MV-4-11 (cell line): ENCODE measurements around the gene CNTN2.

ENCODE experiments used
- DNase-seq: peaks from one replicate; lab custom pipeline; 2025; lab: John Stamatoyannopoulos, UW

Gene CNTN2, protein sequence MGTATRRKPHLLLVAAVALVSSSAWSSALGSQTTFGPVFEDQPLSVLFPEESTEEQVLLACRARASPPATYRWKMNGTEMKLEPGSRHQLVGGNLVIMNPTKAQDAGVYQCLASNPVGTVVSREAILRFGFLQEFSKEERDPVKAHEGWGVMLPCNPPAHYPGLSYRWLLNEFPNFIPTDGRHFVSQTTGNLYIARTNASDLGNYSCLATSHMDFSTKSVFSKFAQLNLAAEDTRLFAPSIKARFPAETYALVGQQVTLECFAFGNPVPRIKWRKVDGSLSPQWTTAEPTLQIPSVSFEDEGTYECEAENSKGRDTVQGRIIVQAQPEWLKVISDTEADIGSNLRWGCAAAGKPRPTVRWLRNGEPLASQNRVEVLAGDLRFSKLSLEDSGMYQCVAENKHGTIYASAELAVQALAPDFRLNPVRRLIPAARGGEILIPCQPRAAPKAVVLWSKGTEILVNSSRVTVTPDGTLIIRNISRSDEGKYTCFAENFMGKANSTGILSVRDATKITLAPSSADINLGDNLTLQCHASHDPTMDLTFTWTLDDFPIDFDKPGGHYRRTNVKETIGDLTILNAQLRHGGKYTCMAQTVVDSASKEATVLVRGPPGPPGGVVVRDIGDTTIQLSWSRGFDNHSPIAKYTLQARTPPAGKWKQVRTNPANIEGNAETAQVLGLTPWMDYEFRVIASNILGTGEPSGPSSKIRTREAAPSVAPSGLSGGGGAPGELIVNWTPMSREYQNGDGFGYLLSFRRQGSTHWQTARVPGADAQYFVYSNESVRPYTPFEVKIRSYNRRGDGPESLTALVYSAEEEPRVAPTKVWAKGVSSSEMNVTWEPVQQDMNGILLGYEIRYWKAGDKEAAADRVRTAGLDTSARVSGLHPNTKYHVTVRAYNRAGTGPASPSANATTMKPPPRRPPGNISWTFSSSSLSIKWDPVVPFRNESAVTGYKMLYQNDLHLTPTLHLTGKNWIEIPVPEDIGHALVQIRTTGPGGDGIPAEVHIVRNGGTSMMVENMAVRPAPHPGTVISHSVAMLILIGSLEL

DNA sequence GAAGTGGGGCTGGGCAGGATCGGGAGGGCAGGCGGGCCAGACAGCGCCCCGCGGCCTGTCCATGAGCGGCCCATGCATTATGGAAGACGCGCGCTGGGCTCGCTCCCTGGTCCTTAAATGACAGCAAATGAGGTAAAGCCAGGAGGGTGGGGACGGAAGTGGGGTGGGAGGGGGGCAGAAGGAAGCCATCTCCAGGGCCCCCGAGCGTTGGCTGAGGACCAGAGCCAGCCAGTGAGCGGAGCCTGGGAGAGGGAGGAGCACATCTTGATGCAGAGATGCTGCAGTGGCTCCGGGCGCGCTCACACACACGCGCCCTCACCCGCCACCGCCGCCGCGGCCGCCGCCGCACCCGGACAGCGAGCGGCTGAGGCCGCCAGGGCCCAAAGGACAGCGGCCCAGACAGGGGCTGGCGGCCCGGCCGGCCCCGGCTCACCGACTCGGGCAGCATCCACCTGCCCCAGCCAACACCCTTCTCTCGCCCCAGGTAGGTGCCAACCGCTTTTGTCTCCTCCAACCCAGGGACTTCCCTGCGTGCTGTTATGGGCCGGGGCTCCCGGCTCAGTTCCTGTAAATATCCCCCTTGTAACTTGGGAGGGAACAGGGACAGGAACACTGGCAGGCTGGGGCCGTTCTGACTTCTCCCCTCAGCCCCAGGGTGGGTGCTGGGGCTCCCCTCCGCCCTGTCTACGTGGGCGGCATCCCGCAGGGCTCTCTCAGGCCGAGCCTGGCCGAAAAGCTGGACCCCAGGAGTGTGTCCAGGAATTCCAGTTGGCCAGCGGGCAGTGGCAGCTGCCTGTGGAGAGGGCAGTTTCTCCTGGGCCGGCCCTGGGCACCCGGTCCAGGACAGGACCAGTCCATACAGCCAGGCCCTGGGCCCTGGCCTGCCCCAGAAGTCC lies at the start of gene CNTN2:
CNTN2 (plus strand) TSS at position 302 of the 896 bp plus-strand sequence. CDS start 9,974 bp downstream, outside the sequence.
- DNase-seq: no peak

DNA sequence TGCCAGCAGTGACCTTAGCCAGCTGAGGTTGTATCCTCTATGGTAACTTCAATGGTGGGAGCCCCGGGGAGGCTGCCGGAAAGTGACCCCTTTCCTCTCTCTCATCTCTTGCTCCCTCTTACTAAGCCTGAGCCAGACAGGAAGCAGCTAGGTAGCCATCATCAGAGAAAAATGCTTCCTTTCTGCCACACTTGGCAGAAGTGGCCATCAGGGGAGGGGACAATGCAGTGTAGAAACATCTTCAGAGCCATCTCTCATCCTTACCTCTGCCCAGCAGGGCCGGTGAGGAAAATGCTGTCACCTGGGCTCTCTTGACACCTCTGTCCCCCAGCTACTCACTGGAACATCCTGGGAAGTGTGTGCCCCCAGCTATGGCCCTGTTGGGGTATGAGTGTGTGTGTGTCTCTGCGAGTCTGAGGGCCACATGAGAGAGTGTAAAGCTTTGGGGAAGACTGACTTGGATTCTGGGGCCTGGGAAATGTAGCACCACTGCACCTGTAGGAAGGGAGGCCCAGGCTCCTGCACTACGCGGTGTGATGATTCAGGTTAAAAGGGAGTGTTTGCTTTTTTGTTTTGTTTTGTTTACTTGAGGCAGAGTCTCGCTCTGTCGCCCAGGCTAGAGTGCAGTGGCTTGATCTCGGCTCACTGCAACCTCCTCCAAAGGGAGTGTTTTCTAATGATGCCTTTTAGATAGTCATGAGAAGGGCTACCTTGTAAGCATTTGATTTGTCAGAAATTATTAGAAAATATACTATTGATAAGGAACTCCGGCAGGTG lies 48.7 kb upstream of the CNTN2 start:
- no peak for DNase-seq

DNA sequence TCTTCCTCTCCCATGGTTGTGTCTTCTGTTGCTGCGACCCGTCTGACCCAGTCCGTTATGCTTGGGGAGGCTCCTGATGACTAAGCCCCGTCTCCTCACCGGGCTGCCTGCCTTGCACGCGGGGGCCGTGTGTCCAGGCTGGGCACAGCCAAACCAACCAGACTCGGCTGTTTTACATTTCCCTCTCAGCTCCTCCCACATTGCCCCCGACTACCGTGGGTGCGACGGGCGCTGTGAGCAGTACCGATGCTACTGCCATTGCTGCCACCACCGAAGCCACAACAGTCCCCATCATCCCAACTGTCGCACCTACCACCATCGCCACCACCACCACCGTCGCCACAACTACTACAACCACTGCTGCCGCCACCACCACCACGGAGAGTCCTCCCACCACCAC lies 46.0 kb upstream of the CNTN2 start:
- DNase-seq: no peak

DNA sequence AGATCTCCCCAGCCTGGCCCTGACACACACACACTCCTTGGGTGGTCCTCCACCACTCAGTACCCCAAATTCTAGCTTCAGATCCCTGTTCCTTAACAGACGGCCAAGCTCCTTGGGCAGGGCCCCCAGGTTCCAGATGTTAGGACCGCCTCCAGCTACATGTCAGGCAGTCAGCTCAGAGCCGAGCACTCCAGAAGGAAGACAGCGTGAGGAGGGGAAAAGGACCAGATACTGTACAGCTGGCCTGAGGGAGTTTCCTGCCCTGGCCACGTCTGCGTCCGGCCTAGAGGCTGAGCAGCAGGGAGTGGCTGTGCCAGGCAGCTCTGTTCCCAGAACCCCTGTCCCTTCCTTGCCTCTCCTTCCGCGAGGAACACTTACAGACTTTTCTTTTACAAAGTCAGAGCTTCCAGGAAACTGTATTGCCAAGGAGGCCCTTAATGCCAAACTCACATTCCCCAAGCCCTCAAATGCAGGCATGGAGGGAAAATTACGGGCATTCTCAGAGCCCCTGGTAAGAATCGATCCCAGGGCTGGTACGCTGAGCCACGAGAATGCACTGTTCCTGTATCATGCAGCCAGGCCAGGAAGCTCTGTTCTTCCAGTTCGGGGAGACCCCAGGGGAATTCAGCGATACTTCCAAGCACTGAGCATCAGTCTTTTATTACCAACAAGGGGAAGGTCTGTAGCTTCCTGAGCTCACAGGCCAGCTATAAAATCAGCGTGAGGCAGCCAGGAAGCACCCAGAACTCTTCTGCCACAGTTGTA lies 45.2 kb upstream of the CNTN2 start:
- DNase-seq: no peak

DNA sequence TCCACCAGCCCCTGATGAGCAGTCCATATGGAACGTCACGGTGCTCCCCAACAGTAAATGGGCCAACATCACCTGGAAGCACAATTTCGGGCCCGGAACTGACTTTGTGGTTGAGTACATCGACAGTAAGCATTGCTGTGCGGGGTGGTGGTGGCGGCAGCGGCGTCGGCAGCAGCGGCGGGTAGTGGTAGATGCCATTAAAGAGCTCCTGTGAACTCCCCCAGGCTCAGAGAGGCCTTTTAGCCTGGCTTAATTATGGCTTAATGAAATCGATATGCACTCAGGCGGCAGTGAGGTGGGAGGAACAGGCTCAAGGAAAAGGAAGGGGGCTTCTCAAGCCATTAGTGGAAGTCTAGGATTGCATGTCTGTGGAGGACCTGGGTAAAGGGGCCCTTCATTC lies 41.9 kb upstream of the CNTN2 start:
- DNase-seq: no peak

DNA sequence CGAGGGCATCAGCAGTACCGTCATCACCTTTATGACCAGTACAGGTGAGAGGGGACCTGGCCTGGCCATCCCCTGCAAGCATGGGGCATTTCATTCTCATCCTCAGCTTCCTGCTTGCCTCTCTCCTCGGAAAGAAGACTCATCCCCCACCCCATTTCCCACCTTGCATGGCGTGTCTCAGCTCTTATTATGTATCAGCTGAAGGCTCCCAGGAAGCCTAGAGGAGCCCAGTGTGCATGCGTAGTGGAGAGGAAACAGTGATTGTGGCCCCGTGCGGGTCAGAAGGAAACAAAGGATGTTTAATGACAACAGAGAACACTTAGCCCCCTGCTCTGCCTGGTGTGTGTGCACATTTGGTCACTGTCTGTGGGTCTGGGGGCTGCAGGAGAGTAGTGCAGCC lies 40.3 kb upstream of the CNTN2 start:
- no peak for DNase-seq

DNA sequence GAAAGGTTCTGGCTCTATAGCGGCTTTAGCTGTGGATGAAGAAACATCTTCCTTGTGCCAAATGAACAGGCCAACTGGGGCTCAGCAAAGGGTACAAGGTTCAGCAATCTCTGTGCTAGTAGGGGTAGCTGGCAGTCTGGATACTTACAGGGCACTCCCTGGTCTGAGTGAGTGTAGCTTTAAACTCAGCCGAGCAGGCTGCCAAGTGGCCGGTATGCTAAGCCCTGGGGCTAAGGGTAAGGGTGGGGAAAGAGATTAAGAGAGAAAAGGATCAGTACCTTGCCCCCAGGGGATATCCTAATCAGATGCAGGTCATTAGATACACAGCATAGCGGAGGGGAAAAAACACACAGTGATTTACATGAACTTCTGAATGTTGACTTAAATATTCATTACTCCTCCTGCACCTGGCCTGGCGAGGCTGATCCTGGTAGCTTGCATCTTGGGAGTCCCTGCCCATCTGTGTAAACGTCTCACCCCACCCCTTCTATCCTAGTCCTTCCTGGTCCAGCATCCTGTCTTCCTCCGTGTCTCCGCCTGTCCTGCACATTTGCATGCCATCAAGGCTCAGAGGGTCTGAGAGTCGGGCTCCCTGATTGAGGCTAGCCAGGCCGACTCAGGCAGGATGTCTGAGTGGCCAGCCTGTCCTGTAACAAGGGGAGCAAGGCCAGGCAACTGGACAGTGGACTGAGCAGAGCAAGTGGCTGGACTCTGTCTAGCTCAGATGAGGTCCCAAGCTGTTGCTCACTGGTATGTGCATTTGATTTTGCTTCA lies 39.5 kb upstream of the CNTN2 start:
- DNase-seq: no peak

DNA sequence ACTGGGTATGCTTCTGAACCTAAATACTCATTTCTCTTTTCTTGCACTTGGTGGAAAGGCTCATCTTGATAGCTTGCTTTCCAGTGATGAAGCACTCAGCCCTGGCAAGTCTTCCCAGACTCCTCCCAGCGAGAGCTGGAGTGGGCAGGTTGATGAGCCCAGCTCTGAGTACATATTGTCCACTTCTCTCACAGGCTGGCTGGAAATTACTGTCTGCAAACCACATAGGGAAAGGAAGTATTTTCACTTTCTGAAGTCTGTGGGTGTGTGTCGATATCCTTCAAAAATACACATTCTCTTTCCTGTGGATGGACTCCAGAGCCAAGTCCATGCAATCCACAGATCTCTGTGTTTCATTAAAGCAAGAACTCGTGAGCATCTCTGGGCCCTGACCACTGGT lies 38.7 kb upstream of the CNTN2 start:
- no peak for DNase-seq

DNA sequence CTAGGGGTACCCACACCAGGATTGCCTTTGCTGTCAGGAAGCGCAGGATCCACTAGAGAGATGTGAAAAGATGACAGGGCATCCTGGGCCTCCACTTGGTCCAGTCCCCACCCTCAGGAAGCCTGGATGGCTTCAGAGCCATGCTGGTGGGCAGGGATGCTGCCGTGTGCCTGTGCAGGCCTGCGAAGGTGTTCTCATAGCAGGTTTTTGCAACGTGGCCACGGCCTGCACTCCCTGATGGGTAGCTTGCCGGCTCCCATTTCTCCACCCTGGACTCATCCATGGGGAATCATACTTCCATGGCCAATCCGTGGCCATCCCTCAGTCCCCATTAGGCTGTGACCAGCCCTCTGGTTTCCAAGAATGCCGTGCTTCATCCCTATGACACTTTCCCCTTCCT lies 34.1 kb upstream of the CNTN2 start:
- no peak for DNase-seq

DNA sequence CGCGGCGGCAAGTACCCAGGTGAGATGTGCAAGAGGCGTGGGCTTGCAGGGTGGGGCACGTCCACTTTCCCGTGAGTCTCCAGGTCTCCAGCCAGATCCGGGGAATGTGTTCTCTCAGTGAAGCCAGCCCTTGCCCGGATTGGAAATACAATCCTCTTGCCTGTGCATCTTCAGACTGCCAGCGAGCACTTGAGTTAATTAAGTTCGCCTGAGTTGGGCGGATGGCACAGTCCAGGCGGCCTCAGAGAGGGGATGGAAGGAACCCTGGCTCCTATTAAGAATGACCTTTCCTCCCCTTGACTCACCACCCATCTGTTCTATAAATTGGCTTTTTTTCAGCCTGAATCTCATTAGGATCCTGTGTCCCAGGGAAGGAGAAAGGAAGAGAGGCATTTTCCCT lies 33.3 kb upstream of the CNTN2 start:
- DNase-seq: no peak

DNA sequence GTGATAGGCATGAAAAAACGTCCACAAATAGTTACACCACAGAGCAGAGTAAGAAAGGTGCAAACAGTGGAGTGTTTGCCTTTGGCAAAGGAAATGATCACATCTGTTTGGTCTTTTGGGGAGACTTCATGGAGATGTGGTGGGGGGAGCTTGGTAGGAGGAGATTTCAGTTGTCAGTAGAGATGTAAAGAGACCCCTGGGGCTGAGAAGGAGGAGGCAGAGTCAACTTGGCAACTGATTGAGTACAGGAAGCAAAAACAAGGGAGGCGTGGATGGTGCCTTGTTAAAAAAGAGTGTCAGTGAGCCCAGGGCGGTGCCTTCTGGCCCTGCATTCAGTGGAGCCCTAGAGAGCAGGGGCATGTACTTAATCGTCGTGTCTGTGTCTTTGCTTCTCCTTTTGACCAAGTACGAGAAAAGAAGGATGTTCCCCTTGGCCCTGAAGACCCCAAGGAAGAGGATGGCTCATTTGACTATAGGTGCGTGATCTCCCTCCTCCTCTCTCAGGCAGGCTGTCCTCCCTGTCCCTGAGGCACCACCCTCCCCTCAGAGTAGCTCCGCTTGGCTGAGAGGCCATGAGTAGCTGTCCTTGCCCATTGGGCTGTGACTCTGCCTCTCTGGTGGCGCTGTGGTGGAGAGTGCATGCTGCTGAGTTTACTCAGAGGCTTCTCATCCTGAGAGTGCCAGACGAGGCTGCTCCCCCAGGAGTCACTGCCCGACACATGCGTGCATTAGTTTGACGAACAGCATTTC lies 30.4 kb upstream of the CNTN2 start:
- no peak for DNase-seq

DNA sequence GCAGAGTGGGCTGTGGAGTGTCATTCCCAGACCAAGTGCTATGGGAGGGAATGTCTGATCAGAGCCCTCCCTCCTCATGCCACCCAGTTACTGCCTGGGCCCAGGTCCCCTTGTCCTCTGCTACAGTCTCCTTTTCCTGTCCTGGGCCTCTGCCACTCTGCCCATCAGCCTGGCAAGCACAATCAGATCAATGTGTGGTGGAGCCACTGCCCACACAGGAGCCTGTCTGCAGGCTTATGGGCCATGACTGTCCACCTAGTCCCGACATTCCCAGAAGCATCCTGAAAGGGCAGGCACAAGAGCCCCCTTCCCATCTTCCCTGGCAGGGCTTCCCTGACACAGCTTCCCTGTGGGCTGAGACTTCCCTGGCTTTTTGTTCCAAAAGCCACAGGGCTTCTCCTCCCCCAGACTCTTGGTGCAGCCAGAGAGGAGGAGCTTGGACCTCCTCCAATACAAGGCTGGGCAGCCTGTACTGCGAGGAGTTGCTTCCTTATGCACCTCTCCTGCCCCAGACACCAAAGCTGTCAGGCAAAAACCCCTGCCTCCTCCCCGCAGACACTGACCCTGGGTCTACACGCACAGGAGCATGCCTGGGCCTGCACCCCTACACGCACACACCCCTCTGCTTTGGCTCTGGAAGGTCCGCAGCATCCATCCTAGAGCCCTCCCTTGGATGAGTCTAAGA lies 29.2 kb upstream of the CNTN2 start:
- no peak for DNase-seq

DNA sequence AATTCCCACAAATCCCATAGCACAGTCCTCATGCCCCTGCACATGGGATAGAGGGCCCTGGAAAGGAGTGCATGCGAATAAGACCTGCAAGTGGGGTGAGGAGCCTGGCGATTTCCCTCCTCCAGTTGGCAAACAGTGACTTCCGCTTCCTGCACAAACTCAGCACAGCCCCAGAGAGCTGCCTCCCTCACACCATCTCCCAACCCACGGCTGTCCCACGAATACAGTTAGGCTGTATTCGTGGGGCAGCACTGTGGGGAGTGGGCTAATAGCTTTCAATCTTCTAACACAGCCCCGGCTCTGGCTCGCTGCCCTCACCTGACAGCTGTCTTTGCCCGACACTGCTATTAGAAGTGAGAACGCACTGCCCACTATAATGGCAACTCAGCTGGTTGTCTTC lies 28.2 kb upstream of the CNTN2 start:
- DNase-seq: no peak

DNA sequence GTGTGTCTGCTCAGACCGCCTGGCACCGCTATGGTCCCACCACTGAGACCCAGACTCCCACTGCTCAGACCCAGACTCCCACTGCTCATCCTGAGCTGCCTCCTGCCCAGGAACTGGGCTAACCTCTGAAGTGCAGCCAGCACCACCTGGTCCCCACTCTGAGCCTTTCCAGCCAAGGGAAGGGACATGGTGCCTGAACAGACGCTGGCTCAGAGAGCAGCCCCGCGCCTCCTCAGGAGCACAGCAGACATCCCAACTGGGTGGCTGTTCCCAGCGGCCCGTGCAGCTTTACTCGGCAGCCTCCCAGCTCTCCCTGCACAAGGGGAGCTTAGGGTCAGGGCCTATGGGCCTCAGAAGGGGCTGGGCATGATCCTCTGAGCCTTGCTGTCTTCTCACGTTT lies 27.8 kb upstream of the CNTN2 start:
- DNase-seq: no peak

DNA sequence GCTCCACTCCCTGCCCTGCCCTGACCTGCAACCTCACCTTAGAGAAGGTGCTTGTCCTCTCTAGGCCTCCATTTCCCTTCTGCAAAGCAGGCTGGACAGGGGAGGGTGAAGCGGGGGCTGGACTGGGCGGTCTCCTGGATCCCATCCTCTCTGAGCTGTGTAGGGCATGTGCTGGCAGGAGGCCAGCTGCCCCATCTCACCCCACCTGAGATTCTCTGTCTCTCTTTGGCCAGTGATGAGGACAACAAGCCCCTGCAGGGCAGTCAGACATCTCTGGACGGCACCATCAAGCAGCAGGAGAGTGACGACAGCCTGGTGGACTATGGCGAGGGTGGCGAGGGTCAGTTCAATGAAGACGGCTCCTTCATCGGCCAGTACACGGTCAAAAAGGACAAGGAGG lies 26.9 kb upstream of the CNTN2 start:
- DNase-seq: no peak

DNA sequence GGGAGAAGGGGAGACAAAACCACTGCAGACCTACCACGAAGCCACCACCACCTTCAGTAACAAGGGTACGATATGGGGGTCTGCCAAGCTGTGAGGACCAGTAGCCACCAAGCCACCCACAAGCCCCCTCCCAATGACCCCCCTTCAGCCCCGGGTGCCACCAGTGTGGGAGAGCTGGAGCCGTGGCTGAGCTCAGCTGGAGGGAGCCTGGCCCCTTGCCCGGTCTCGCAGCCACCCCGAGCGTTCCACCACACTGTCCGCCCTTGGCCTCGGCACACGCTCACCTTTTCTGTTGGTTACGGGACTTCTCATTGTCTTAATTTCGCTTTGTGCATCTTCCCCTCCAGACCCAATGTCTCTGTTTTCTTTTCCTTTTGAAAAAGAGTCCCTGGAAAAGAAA lies 26.4 kb upstream of the CNTN2 start:
- DNase-seq: no peak

DNA sequence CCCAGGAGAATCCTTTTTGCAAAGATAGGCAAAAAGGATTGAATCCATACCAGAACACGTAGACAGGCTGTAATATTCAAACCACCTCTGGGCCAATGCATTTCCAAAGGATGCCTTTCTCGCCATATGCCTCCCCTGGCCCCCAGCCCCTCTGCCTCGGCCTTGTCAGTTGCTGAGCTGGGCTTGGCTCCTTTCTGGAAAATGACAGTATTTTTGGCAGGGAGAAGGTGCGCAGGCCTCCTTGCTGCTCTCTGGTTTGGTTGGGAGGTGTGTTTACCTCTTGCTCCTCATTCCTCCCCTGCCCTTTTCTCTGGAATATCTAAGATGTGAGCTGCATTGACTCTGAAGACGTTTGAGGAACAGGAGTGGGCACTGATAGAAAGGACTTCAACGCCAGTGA lies 26.0 kb upstream of the CNTN2 start:
- DNase-seq: no peak

DNA sequence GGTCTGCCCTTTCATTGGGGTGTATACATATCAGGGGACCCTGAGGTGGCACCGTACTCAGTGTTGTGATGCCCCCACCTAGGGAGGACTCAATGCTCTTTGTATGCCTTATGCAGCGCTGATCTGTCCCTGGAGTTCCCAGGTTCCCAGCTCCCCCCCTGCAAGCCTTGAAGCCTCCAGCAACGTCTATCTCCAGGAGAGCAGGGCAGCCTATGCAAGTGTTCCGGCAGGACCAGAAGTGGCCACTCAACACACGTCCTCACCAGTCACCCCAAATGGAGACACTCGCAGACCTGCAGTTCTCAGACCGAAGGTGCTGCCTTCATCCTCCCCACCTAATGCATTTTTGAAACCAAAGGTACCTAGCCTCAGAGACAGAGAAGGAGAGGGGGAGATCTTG lies 25.2 kb upstream of the CNTN2 start:
- no peak for DNase-seq
